H1 (cell line): Measurements from ENCODE around the gene ADTRP. TPM values are rescaled to one million over a fixed set of nuclear protein-coding genes. Genes with fewer than 3 reads are reported as not detected.

ENCODE experiments used
- EP300 ChIP-seq, 2 experiments: IDR thresholded peaks; 1 replicate in 1 of 2; 2 replicates in 1 of 2; pipeline ENCODE4 v1.6.1; 2011 to 2012; ENCODE audit warnings: low read depth in 2 of 2, low read length in 2 of 2, mild to moderate bottlenecking in 2 of 2, borderline replicate concordance in 1 of 2, inconsistent platforms in 1 of 2, moderate library complexity in 1 of 2
- YY1 ChIP-seq: IDR thresholded peaks from 2 replicates; pipeline ENCODE4 v1.6.1; 2011; ENCODE audit warnings: low read depth, mild to moderate bottlenecking, low read length
- ZNF274 ChIP-seq: IDR thresholded peaks from 2 replicates; pipeline ENCODE4 v1.7.0; 2012; ENCODE audit warnings: low read length, borderline replicate concordance; ENCODE audit errors: extremely low read depth
- polyA plus RNA-seq, 7 experiments: library from polyadenylated mRNA; depleted of rRNA in 3 of 7; stranded (reverse) in 5 of 7; unstranded in 2 of 7; fragments of >200 nt in 5 of 7; fragments of 200-250 nt in 2 of 7; gene quantifications; 1 replicate in 5 of 7; 2 replicates in 1 of 7; 4 replicates in 1 of 7; pipeline versions ENCODE4 v1.2.1 to v1.2.3, GENCODE V29; 2011 to 2013; ENCODE audit warnings: missing spikeins in 2 of 7, mixed read lengths in 2 of 7
- total RNA-seq: library from RNA; stranded (reverse); fragmentation: NEBNext Ultra II Directional; extraction: Animal tissue kit (Norgen Biotek cat#: 25700); gene quantifications from 2 replicates; pipeline ENCODE4 v1.2.1, GENCODE V29; 2021
- TF ChIP-seq, protein P1 (sequence below): fragments of 300-600 bp; sonication (generic); IDR thresholded peaks from 2 replicates; pipeline ENCODE4 v1.7.1; 2012; ENCODE audit warnings: low read length, moderate library complexity, mild to moderate bottlenecking, inconsistent platforms; ENCODE audit not compliant: insufficient replicate concordance

Gene ADTRP
- total and polyA plus RNA-seq, 2 of the 8 experiments (the other 6 are each of a cell fraction or from before 2014, with no cell fraction given), result 0.08 to 0.45 TPM

GRCh38 chr6:11813606-11814005 lies 35.0 kb upstream of the ADTRP start (continued):
- TF ChIP-seq, protein P1, sequence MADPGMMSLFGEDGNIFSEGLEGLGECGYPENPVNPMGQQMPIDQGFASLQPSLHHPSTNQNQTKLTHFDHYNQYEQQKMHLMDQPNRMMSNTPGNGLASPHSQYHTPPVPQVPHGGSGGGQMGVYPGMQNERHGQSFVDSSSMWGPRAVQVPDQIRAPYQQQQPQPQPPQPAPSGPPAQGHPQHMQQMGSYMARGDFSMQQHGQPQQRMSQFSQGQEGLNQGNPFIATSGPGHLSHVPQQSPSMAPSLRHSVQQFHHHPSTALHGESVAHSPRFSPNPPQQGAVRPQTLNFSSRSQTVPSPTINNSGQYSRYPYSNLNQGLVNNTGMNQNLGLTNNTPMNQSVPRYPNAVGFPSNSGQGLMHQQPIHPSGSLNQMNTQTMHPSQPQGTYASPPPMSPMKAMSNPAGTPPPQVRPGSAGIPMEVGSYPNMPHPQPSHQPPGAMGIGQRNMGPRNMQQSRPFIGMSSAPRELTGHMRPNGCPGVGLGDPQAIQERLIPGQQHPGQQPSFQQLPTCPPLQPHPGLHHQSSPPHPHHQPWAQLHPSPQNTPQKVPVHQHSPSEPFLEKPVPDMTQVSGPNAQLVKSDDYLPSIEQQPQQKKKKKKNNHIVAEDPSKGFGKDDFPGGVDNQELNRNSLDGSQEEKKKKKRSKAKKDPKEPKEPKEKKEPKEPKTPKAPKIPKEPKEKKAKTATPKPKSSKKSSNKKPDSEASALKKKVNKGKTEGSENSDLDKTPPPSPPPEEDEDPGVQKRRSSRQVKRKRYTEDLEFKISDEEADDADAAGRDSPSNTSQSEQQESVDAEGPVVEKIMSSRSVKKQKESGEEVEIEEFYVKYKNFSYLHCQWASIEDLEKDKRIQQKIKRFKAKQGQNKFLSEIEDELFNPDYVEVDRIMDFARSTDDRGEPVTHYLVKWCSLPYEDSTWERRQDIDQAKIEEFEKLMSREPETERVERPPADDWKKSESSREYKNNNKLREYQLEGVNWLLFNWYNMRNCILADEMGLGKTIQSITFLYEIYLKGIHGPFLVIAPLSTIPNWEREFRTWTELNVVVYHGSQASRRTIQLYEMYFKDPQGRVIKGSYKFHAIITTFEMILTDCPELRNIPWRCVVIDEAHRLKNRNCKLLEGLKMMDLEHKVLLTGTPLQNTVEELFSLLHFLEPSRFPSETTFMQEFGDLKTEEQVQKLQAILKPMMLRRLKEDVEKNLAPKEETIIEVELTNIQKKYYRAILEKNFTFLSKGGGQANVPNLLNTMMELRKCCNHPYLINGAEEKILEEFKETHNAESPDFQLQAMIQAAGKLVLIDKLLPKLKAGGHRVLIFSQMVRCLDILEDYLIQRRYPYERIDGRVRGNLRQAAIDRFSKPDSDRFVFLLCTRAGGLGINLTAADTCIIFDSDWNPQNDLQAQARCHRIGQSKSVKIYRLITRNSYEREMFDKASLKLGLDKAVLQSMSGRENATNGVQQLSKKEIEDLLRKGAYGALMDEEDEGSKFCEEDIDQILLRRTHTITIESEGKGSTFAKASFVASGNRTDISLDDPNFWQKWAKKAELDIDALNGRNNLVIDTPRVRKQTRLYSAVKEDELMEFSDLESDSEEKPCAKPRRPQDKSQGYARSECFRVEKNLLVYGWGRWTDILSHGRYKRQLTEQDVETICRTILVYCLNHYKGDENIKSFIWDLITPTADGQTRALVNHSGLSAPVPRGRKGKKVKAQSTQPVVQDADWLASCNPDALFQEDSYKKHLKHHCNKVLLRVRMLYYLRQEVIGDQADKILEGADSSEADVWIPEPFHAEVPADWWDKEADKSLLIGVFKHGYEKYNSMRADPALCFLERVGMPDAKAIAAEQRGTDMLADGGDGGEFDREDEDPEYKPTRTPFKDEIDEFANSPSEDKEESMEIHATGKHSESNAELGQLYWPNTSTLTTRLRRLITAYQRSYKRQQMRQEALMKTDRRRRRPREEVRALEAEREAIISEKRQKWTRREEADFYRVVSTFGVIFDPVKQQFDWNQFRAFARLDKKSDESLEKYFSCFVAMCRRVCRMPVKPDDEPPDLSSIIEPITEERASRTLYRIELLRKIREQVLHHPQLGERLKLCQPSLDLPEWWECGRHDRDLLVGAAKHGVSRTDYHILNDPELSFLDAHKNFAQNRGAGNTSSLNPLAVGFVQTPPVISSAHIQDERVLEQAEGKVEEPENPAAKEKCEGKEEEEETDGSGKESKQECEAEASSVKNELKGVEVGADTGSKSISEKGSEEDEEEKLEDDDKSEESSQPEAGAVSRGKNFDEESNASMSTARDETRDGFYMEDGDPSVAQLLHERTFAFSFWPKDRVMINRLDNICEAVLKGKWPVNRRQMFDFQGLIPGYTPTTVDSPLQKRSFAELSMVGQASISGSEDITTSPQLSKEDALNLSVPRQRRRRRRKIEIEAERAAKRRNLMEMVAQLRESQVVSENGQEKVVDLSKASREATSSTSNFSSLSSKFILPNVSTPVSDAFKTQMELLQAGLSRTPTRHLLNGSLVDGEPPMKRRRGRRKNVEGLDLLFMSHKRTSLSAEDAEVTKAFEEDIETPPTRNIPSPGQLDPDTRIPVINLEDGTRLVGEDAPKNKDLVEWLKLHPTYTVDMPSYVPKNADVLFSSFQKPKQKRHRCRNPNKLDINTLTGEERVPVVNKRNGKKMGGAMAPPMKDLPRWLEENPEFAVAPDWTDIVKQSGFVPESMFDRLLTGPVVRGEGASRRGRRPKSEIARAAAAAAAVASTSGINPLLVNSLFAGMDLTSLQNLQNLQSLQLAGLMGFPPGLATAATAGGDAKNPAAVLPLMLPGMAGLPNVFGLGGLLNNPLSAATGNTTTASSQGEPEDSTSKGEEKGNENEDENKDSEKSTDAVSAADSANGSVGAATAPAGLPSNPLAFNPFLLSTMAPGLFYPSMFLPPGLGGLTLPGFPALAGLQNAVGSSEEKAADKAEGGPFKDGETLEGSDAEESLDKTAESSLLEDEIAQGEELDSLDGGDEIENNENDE, result no peak
- TF ChIP-seq YY1 (no peak), EP300 (IDR thresholded peaks at IDR 0.05; ENCODE audit: borderline replicate concordance in 1 of 2, low read depth in 2 of 2, low read length in 2 of 2) (no peak), ZNF274 (no peak)
